CD14-positive monocyte (primary cell): ENCODE results near the gene ATP1A2. TPM values are rescaled to one million over a fixed set of nuclear protein-coding genes. Genes with fewer than 3 reads are reported as not detected.
A peak's percentile ranks its signal among the peaks of the same experiment; 100 is the strongest.

Source experiments
- DNase-seq, 3 donors: peaks; one replicate each; pipeline ENCODE4 v3.0.0-alpha.2; 2011 to 2022
- H2AFZ ChIP-seq: 2 replicates; pipeline ENCODE4 v1.6.0; 2012; ENCODE audit warnings: mild to moderate bottlenecking, low read depth, low read length, inconsistent platforms; ENCODE audit not compliant: insufficient read depth, poor library complexity, severe bottlenecking
- H3K27ac ChIP-seq, 2 donors: 1 replicate in 1 of 2; 2 replicates in 1 of 2; pipeline ENCODE4 v1.5.1; 2012 to 2013; ENCODE audit warnings: low read length in 2 of 2, control low read depth in 1 of 2, inconsistent platforms in 1 of 2, low read depth in 1 of 2, mild to moderate bottlenecking in 1 of 2
- H3K27me3 ChIP-seq, 2 donors: one replicate each; pipeline versions ENCODE4 v1.6.0 to v1.6.1; 2011 to 2013; ENCODE audit warnings: low read length in 2 of 2; ENCODE audit not compliant: control insufficient read depth in 2 of 2, insufficient read depth in 2 of 2
- H3K36me3 ChIP-seq, 2 donors: replicated peaks in 1 of 2; 1 replicate in 1 of 2; 2 replicates in 1 of 2; pipeline versions ENCODE4 v1.5.1 to v1.6.1; 2012 to 2013; ENCODE audit warnings: low read length in 2 of 2, control low read depth in 1 of 2, inconsistent platforms in 1 of 2, mild to moderate bottlenecking in 1 of 2; ENCODE audit not compliant: insufficient read depth in 2 of 2, control insufficient read depth in 1 of 2
- H3K4me1 ChIP-seq, 2 donors: 1 replicate in 1 of 2; 2 replicates in 1 of 2; pipeline versions ENCODE4 v1.5.1 to v1.6.1; 2012 to 2013; ENCODE audit warnings: low read length in 2 of 2, control low read depth in 1 of 2, inconsistent platforms in 1 of 2, mild to moderate bottlenecking in 1 of 2, moderate library complexity in 1 of 2; ENCODE audit not compliant: insufficient read depth in 2 of 2, control insufficient read depth in 1 of 2
- H3K4me2 ChIP-seq: replicated peaks from 2 replicates; pipeline ENCODE3; 2012; ENCODE audit warnings: low read length, moderate library complexity, mild to moderate bottlenecking; ENCODE audit not compliant: poor library complexity, severe bottlenecking; ENCODE audit errors: extremely low read depth
- H3K4me3 ChIP-seq, 3 experiments: fragments of 200-600 bp in 1 of 3; sonication (generic) in 1 of 3; replicated peaks in 1 of 3; 1 replicate in 2 of 3; 2 replicates in 1 of 3; pipeline ENCODE4 v1.5.1; 2011 to 2013; ENCODE audit warnings: low read length in 3 of 3, mild to moderate bottlenecking in 3 of 3, control low read depth in 2 of 3, low read depth in 2 of 3, inconsistent platforms in 1 of 3, moderate library complexity in 1 of 3
- H3K79me2 ChIP-seq: 2 replicates; pipeline ENCODE4 v1.6.0; 2012; ENCODE audit warnings: mild to moderate bottlenecking, control low read depth, inconsistent platforms, low read length, moderate library complexity; ENCODE audit not compliant: insufficient read depth
- H3K9ac ChIP-seq: 2 replicates; pipeline ENCODE4 v1.6.0; 2017; ENCODE audit warnings: low read length, mild to moderate bottlenecking; ENCODE audit not compliant: insufficient read depth, poor library complexity, severe bottlenecking
- H3K9me3 ChIP-seq, 2 donors: replicated peaks in 1 of 2; 1 replicate in 1 of 2; 2 replicates in 1 of 2; pipeline versions ENCODE4 v1.5.1 to v1.6.1; 2012 to 2013; ENCODE audit warnings: low read length in 2 of 2, control low read depth in 1 of 2; ENCODE audit not compliant: control insufficient read depth in 1 of 2, insufficient read depth in 1 of 2
- H4K20me1 ChIP-seq: 2 replicates; pipeline ENCODE4 v1.6.0; 2012; ENCODE audit warnings: mild to moderate bottlenecking, low read length, control low read depth, moderate library complexity; ENCODE audit not compliant: insufficient read depth
- H3K27ac Mint-ChIP-seq, 7 donors: one replicate each; pipeline ENCODE4 v1.8.0; 2020; ENCODE audit warnings: mild to moderate bottlenecking in 7 of 7, mixed read lengths in 7 of 7, moderate library complexity in 6 of 7, inconsistent platforms in 2 of 7
- H3K27me3 Mint-ChIP-seq, 3 donors: one replicate each; pipeline ENCODE4 v1.8.0; 2021 to 2022; ENCODE audit warnings: low read depth in 3 of 3, mild to moderate bottlenecking in 3 of 3, mixed read lengths in 3 of 3, moderate library complexity in 3 of 3, inconsistent platforms in 1 of 3
- H3K36me3 Mint-ChIP-seq, 2 donors: one replicate each; pipeline ENCODE4 v1.8.0; 2020; ENCODE audit warnings: mixed read lengths in 2 of 2, inconsistent platforms in 1 of 2, mild to moderate bottlenecking in 1 of 2
- H3K4me1 Mint-ChIP-seq: one replicate; pipeline ENCODE4 v1.8.0; 2020; ENCODE audit warnings: mild to moderate bottlenecking, mixed read lengths
- H3K4me3 Mint-ChIP-seq, 2 donors: one replicate each; pipeline ENCODE4 v1.8.0; 2020; ENCODE audit warnings: mild to moderate bottlenecking in 2 of 2, mixed read lengths in 2 of 2, moderate library complexity in 1 of 2
- H3K9me3 Mint-ChIP-seq, 7 donors: one replicate each; pipeline ENCODE4 v1.8.0; 2020 to 2022; ENCODE audit warnings: mixed read lengths in 7 of 7, mild to moderate bottlenecking in 6 of 7, moderate library complexity in 6 of 7, inconsistent platforms in 2 of 7
- WGBS: methylation state at CpG from one replicate; pipeline ENCODE4 v1.1.5; 2013; ENCODE audit warnings: missing lambda C conversion rate; ENCODE audit not compliant: insufficient coverage; 5-methylcytosine and 5-hydroxymethylcytosine counted together
- intact Hi-C, 2 donors: fragments of 100-400 bp; cut with micrococcal nuclease; formaldehyde crosslinking; loops; one replicate each; pipeline versions ENCODE4 v1.15.0 to v1.15.1; 2023
- polyA plus RNA-seq, 3 donors: library from polyadenylated mRNA; depleted of rRNA in 1 of 3; unstranded in 2 of 3; stranded (reverse) in 1 of 3; fragments of 300-500 nt in 2 of 3; fragments of >200 nt in 1 of 3; fragmentation: Illumina TruSeq in 2 of 3; gene quantifications; 1 replicate in 2 of 3; 2 replicates in 1 of 3; pipeline ENCODE4 v1.2.3, GENCODE V29; 2012 to 2021
- TF ChIP-seq, protein P1 (sequence below): fragments of 200-600 bp; IDR thresholded peaks from one replicate; pipeline ENCODE4 v1.8.0; 2022; ENCODE audit warnings: antibody characterized with exemption, mild to moderate bottlenecking

The ATP1A2 gene
- polyA plus RNA-seq, 3 donors = 0.03 TPM; not detected in 2

DNA sequence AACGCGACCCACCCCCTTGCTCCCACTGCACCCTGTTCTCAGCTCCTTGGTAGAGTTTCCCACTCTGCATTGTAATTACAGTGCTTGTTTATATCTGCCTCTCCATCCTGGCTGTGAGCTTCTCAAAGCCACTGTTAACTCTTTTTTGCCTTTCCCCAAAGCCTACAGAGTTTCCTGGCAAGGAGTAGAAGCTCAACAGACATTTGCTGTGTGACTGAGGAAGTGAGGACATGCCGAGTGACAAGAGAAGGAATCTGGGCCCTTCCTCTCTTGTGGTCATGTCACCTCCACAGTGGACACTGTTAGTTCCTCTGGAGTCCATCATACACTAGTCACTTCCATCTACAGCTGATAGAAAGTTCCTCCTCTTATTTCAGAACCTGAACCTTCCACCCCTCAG is 11.1 kb upstream of the ATP1A2 start:
- H4K20me1 ChIP-seq = no peaks in the 10 kb centered on the region
- DNase-seq = peak; percentile 72 to 83 (median 75)
- H2AFZ ChIP-seq = peak overlapping the region; percentile 32
- H3K27me3 ChIP-seq = no peaks in the 10 kb centered on the region
- no peak overlapping the region for H3K9ac ChIP-seq
- H3K4me2 ChIP-seq = peak overlapping the region; percentile 37
- H3K27ac ChIP-seq = peak overlapping the region; percentile 52 to 66
- no peaks in the 10 kb centered on the region for H3K36me3 Mint-ChIP-seq
- H3K4me1 ChIP-seq = peaks cover 54 to 66% of the 10 kb centered on the region in 2 donors
- intact Hi-C loops = loop anchor here (5.0 to 10.0 kb wide), 5 partner anchors 90 to 188 kb away; partner anchors contain the start of genes CASQ1 (in 1 of the 2) and PEX19 (in 1 of the 2)
- TF ChIP-seq, protein P1, sequence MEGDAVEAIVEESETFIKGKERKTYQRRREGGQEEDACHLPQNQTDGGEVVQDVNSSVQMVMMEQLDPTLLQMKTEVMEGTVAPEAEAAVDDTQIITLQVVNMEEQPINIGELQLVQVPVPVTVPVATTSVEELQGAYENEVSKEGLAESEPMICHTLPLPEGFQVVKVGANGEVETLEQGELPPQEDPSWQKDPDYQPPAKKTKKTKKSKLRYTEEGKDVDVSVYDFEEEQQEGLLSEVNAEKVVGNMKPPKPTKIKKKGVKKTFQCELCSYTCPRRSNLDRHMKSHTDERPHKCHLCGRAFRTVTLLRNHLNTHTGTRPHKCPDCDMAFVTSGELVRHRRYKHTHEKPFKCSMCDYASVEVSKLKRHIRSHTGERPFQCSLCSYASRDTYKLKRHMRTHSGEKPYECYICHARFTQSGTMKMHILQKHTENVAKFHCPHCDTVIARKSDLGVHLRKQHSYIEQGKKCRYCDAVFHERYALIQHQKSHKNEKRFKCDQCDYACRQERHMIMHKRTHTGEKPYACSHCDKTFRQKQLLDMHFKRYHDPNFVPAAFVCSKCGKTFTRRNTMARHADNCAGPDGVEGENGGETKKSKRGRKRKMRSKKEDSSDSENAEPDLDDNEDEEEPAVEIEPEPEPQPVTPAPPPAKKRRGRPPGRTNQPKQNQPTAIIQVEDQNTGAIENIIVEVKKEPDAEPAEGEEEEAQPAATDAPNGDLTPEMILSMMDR = no peak
- no CpG with 5 or more reads among the region's 3 CpGs for WGBS
- H3K9me3 Mint-ChIP-seq = peaks cover 0 to 3% (median 0%) of the 10 kb centered on the region in 7 donors
- peak overlapping the region in 1 of 3 experiments; percentile 23 for H3K4me3 ChIP-seq
- peak overlapping the region in 1 of 2 donors; percentile 62 for H3K4me3 Mint-ChIP-seq
- peaks cover 55% of the 10 kb centered on the region for H3K4me1 Mint-ChIP-seq
- H3K36me3 ChIP-seq = no peaks in the 10 kb centered on the region
- H3K79me2 ChIP-seq = no peaks in the 10 kb centered on the region
- peaks cover 0 to 7% (median 4%) of the 10 kb centered on the region in 3 donors for H3K27me3 Mint-ChIP-seq
- H3K9me3 ChIP-seq = no peaks in the 10 kb centered on the region
- H3K27ac Mint-ChIP-seq = peak overlapping the region; percentile 82 to 95 (median 90)

DNA sequence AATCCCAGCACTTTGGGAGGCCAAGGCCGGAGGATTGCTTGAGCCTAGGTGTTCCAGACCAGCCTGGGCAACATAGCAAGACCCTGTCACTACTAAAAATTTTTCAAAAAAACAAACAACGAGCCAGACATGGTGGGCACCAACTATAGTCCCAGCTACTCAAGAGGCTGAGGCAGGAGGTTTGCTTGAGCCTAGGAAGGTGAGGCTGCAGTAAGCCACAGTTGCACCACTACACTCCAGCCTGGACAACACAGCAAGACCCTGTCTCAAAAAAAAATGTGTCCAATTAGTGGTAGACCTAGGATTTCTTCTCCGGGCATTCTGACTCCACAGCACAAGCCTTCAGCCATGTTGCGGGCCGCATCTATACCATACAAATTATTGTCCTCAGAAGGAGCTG is 10.4 kb upstream of the ATP1A2 start:
- peaks cover 52% of the 10 kb centered on the region for H3K4me1 Mint-ChIP-seq
- H3K4me3 ChIP-seq = no peak overlapping the region
- no peaks in the 10 kb centered on the region for H3K27me3 ChIP-seq
- H3K4me1 ChIP-seq = peaks cover 50 to 61% of the 10 kb centered on the region in 2 donors
- no peaks in the 10 kb centered on the region for H3K36me3 ChIP-seq
- H3K9me3 Mint-ChIP-seq = peaks cover 0 to 3% (median 0%) of the 10 kb centered on the region in 7 donors
- no peak overlapping the region for H3K4me3 Mint-ChIP-seq
- H3K9ac ChIP-seq = no peak overlapping the region
- peak overlapping the region in 5 of 7 donors; percentile 85 to 95 (median 92) for H3K27ac Mint-ChIP-seq
- 97% methylated on average over 3 of the region's 5 CpGs for WGBS
- H4K20me1 ChIP-seq = no peaks in the 10 kb centered on the region
- H3K4me2 ChIP-seq = no peak overlapping the region
- H3K36me3 Mint-ChIP-seq = no peaks in the 10 kb centered on the region
- intact Hi-C loops = loop anchor here in 1 of 2 donors (10.0 kb wide), 3 partner anchors 90 to 180 kb away; partner anchors contain the start of genes CASQ1 and PEX19
- no peaks in the 10 kb centered on the region for H3K9me3 ChIP-seq
- no peak overlapping the region for H2AFZ ChIP-seq
- H3K27me3 Mint-ChIP-seq = peaks cover 2 to 14% (median 4%) of the 10 kb centered on the region in 3 donors
- DNase-seq = no peak
- peak overlapping the region; percentile 52 to 66 for H3K27ac ChIP-seq
- TF ChIP-seq, protein P1 = no peak
- H3K79me2 ChIP-seq = no peaks in the 10 kb centered on the region
